IMR-90 (cell line): ENCODE results near the gene SOX5. TPM values are rescaled to one million over a fixed set of nuclear protein-coding genes. Genes with fewer than 3 reads are reported as not detected.

Experiments used
- ATAC-seq: fragments of 200-7000 bp; cut with Tn5 transposase; 2 replicates; pipeline ENCODE4 v1.9.1; 2020; ENCODE audit warnings: low read depth, mild to moderate bottlenecking, moderate library complexity
- BruUV-seq: library from RNA; stranded (reverse); fragments of 400-500 nt; replicated peaks from 2 replicates; lab custom pipeline; 2021; lab: Mats Ljungman, UMichigan
- CTCF ChIA-PET: fragments of 300-600 bp; formaldehyde crosslinking; extraction: SDS; loops from one replicate; lab custom pipeline; 2021; ENCODE audit warnings: antibody characterized with exemption; lab: Yijun Ruan, JAX
- POLR2A ChIA-PET: fragments of 300-600 bp; sonication (Branson Sonifier 250); formaldehyde crosslinking; loops from one replicate; lab custom pipeline; 2022; ENCODE audit warnings: antibody characterized with exemption; ENCODE audit not compliant: unreplicated experiment; lab: Charles Lee
- DNase-seq: peaks from one replicate; pipeline ENCODE4 v3.0.0; 2013
- H2AFZ ChIP-seq: replicated peaks from 2 replicates; pipeline ENCODE3; 2013; ENCODE audit warnings: low read length, mild to moderate bottlenecking; ENCODE audit not compliant: poor library complexity
- H2AK5ac ChIP-seq: 2 replicates; pipeline ENCODE4 v1.6.1; 2013; ENCODE audit warnings: low read depth, low read length, inconsistent platforms
- H2AK9ac ChIP-seq: replicated peaks from 2 replicates; pipeline ENCODE3; 2013; ENCODE audit warnings: mild to moderate bottlenecking, low read depth, low read length, moderate library complexity; ENCODE audit not compliant: poor library complexity
- H2BK120ac ChIP-seq: 2 replicates; pipeline ENCODE4 v1.6.1; 2013; ENCODE audit warnings: low read depth, low read length, inconsistent platforms
- H2BK15ac ChIP-seq: 3 replicates; pipeline ENCODE4 v1.6.1; 2013; ENCODE audit warnings: low read depth, low read length, inconsistent platforms
- H2BK20ac ChIP-seq: 2 replicates; pipeline ENCODE4 v1.6.1; 2013; ENCODE audit warnings: low read depth, mild to moderate bottlenecking, inconsistent platforms, low read length, moderate library complexity
- H2BK5ac ChIP-seq: 2 replicates; pipeline ENCODE4 v1.6.1; 2013; ENCODE audit warnings: mild to moderate bottlenecking, low read depth, low read length, inconsistent platforms; ENCODE audit not compliant: poor library complexity, severe bottlenecking
- H3K14ac ChIP-seq: replicated peaks from 2 replicates; pipeline ENCODE4 v1.6.1; 2013; ENCODE audit warnings: low read depth, low read length, inconsistent platforms
- H3K18ac ChIP-seq: 2 replicates; pipeline ENCODE4 v1.6.1; 2013; ENCODE audit warnings: low read depth, low read length, control low read depth
- H3K23ac ChIP-seq: 2 replicates; pipeline ENCODE4 v1.6.1; 2013; ENCODE audit warnings: low read depth, low read length, inconsistent platforms
- H3K27ac ChIP-seq: 2 replicates; pipeline ENCODE4 v1.5.1; 2013; ENCODE audit warnings: mild to moderate bottlenecking, control low read depth, low read length; ENCODE audit not compliant: insufficient read depth
- H3K27me3 ChIP-seq: 2 replicates; pipeline ENCODE4 v1.6.1; 2013; ENCODE audit warnings: low read length; ENCODE audit not compliant: control insufficient read depth, insufficient read depth
- H3K36me3 ChIP-seq: 2 replicates; pipeline ENCODE4 v1.6.1; 2013; ENCODE audit warnings: low read length, mixed read lengths; ENCODE audit not compliant: control insufficient read depth, insufficient read depth
- H3K4ac ChIP-seq: 2 replicates; pipeline ENCODE4 v1.6.1; 2013; ENCODE audit warnings: low read depth, low read length, inconsistent platforms
- H3K4me1 ChIP-seq: 2 replicates; pipeline ENCODE4 v1.6.1; 2013; ENCODE audit warnings: low read length, mixed read lengths; ENCODE audit not compliant: control insufficient read depth, insufficient read depth
- H3K4me2 ChIP-seq: 2 replicates; pipeline ENCODE4 v1.6.1; 2013; ENCODE audit warnings: low read depth, mild to moderate bottlenecking, control low read depth, low read length, moderate library complexity
- H3K4me3 ChIP-seq: 2 replicates; pipeline ENCODE4 v1.5.1; 2013; ENCODE audit warnings: low read depth, mild to moderate bottlenecking, control low read depth, low read length, moderate library complexity; ENCODE audit not compliant: insufficient read depth
- H3K56ac ChIP-seq: 2 replicates; pipeline ENCODE4 v1.6.1; 2013; ENCODE audit warnings: low read length, inconsistent platforms; ENCODE audit not compliant: insufficient read depth; ENCODE audit errors: extremely low read depth
- H3K79me1 ChIP-seq, 2 experiments: 2 replicates each; pipeline ENCODE4 v1.6.1; 2013; ENCODE audit warnings: low read length in 2 of 2, inconsistent platforms in 1 of 2, low read depth in 1 of 2
- H3K9ac ChIP-seq: 2 replicates; pipeline ENCODE4 v1.6.1; 2013; ENCODE audit warnings: low read depth, low read length, control low read depth
- H3K9me1 ChIP-seq: 2 replicates; pipeline ENCODE4 v1.6.1; 2013; ENCODE audit warnings: low read length, inconsistent platforms; ENCODE audit not compliant: insufficient read depth
- H3K9me3 ChIP-seq: 2 replicates; pipeline ENCODE4 v1.6.1; 2013; ENCODE audit warnings: low read length; ENCODE audit not compliant: control insufficient read depth, insufficient read depth
- H4K20me1 ChIP-seq: 2 replicates; pipeline ENCODE4 v1.6.1; 2013; ENCODE audit warnings: low read length, inconsistent platforms; ENCODE audit not compliant: insufficient read depth
- H4K5ac ChIP-seq: 2 replicates; pipeline ENCODE4 v1.6.1; 2013; ENCODE audit warnings: mild to moderate bottlenecking, low read depth, low read length, control low read depth
- H4K8ac ChIP-seq, 2 experiments: 2 replicates each; pipeline ENCODE4 v1.6.1; 2013; ENCODE audit warnings: low read depth in 2 of 2, low read length in 2 of 2, control low read depth in 1 of 2, inconsistent platforms in 1 of 2
- H4K91ac ChIP-seq: 2 replicates; pipeline ENCODE4 v1.6.1; 2013; ENCODE audit warnings: low read depth, low read length, inconsistent platforms; ENCODE audit not compliant: insufficient read depth
- BHLHE40 ChIP-seq: fragments of 150-350 bp; IDR thresholded peaks from 2 replicates; pipeline ENCODE4 v1.6.1; 2016; ENCODE audit warnings: mild to moderate bottlenecking, low read depth, low read length
- CEBPB ChIP-seq: IDR thresholded peaks from 2 replicates; pipeline ENCODE4 v1.6.1; 2012; ENCODE audit warnings: low read depth, low read length, improper control_type of control experiment
- CHD1 ChIP-seq: IDR thresholded peaks from 2 replicates; pipeline ENCODE4 v1.6.1; 2012; ENCODE audit warnings: low read depth, low read length, improper control_type of control experiment
- ELK1 ChIP-seq: fragments of 150-350 bp; IDR thresholded peaks from 2 replicates; pipeline ENCODE4 v1.6.1; 2016; ENCODE audit warnings: low read depth, mild to moderate bottlenecking, low read length, moderate library complexity, borderline replicate concordance
- FOS ChIP-seq: fragments of 150-350 bp; IDR thresholded peaks from 2 replicates; pipeline ENCODE4 v1.6.1; 2016; ENCODE audit warnings: low read depth, low read length
- MAFK ChIP-seq: IDR thresholded peaks from 2 replicates; pipeline ENCODE4 v1.6.1; 2012; ENCODE audit warnings: low read depth, low read length, improper control_type of control experiment
- MAZ ChIP-seq: IDR thresholded peaks from 2 replicates; pipeline ENCODE4 v1.6.1; 2012; ENCODE audit warnings: low read depth, mild to moderate bottlenecking, low read length, improper control_type of control experiment, moderate library complexity, borderline replicate concordance
- MXI1 ChIP-seq: IDR thresholded peaks from 2 replicates; pipeline ENCODE4 v1.6.1; 2012; ENCODE audit warnings: low read depth, mild to moderate bottlenecking, low read length, moderate library complexity, borderline replicate concordance
- RCOR1 ChIP-seq: IDR thresholded peaks from 2 replicates; pipeline ENCODE4 v1.6.1; 2012; ENCODE audit warnings: mild to moderate bottlenecking, low read length, improper control_type of control experiment; ENCODE audit not compliant: insufficient replicate concordance
- USF2 ChIP-seq: fragments of 150-350 bp; IDR thresholded peaks from 2 replicates; pipeline ENCODE4 v1.6.1; 2017; ENCODE audit warnings: mild to moderate bottlenecking, antibody characterized with exemption, low read length, low read depth
- WGBS, 2 experiments: methylation state at CpG; one replicate each; pipeline versions ENCODE4 v1.1.5 to v1.1.7; 2013; ENCODE audit warnings: missing lambda C conversion rate in 2 of 2; ENCODE audit not compliant: insufficient read length in 1 of 2; ENCODE audit errors: extremely low coverage in 2 of 2; 5-methylcytosine and 5-hydroxymethylcytosine counted together
- dilution Hi-C: fragments of 300-500 bp; cut with HindIII; formaldehyde crosslinking; loops from one replicate; pipeline ENCODE4 v1.14.3; 2018; ENCODE audit warnings: low sequenced_read_pairs; ENCODE audit not compliant: unreplicated experiment
- in situ Hi-C: fragments of 300-500 bp; cut with MboI; formaldehyde crosslinking; loops from 3 replicates; pipeline ENCODE4 v1.14.3; 2019; ENCODE audit warnings: low sequenced_read_pairs, inconsistent platforms, mixed read lengths
- intact Hi-C: fragments of 100-400 bp; cut with micrococcal nuclease; formaldehyde crosslinking; loops from 2 replicates; pipeline ENCODE4 v1.10.0; 2022
- polyA plus RNA-seq, 3 experiments: library from polyadenylated mRNA; depleted of rRNA; stranded (reverse); fragments of >200 nt; gene quantifications; 2 replicates each; pipeline ENCODE4 v1.2.3, GENCODE V29; 2012; ENCODE audit warnings: low replicate concordance in 1 of 3
- total RNA-seq: library from RNA; depleted of rRNA; stranded (reverse); fragments of >200 nt; gene quantifications from 2 replicates; pipeline ENCODE4 v1.2.3, GENCODE V29; 2012

SOX5 gene
- total and polyA plus RNA-seq, 2 of the 4 experiments (the other 2 are of a cell fraction) = 1.1 to 13.1 TPM

- Histone ChIP-seq H3K36me3 (no peaks in the 10 kb centered on the region), H3K4me3 (no peak overlapping the region), H3K79me1 (no peaks in the 10 kb centered on the region), H3K9me1 (no peaks in the 10 kb centered on the region), H2AK9ac (no peak overlapping the region), H3K4me1 (0 out of 2 replicates have a peak, but pooled peaks cover 1% of the 10 kb centered on the region), H3K27me3 (no peaks in the 10 kb centered on the region), H4K5ac (no peak overlapping the region), H3K23ac (no peak overlapping the region), H2BK15ac (no peak overlapping the region), H2AK5ac (no peak overlapping the region), H4K20me1 (no peaks in the 10 kb centered on the region), H4K91ac (no peak overlapping the region), H2BK5ac (no peak overlapping the region), H3K14ac (no peak overlapping the region), H3K4me2 (no peak overlapping the region), H3K9me3 (no peaks in the 10 kb centered on the region), H4K8ac (no peak overlapping the region), H3K27ac (no peak overlapping the region), H2BK20ac (no peak overlapping the region), H3K4ac (no peak overlapping the region), H2AFZ (no peak overlapping the region), H3K9ac (no peak overlapping the region), H3K18ac (no peak overlapping the region), H3K56ac (no peak overlapping the region), H2BK120ac (no peak overlapping the region)
- in situ Hi-C loops = no loop called here
- CTCF ChIA-PET = no interaction called here
- ATAC-seq = no peak
- no CpG with 5 or more reads among the region's 2 CpGs for WGBS, 2 experiments
- dilution Hi-C loops = no loop called here
- intact Hi-C loops = no loop called here
- POLR2A ChIA-PET = no interaction called here
- no peak for TF ChIP-seq ELK1
- TF ChIP-seq USF2 = no peak
- no peak for TF ChIP-seq MXI1
- TF ChIP-seq CHD1 = no peak
- no peak for TF ChIP-seq MAZ
- TF ChIP-seq MAFK = no peak
- TF ChIP-seq BHLHE40 = no peak
- no peak for TF ChIP-seq RCOR1
- TF ChIP-seq CEBPB = no peak
- TF ChIP-seq FOS = no peak
- no TSS peak for BruUV-seq
- DNase-seq = no peak
Observed at GRCh38 chr12:23756416-23756815, 193.1 kb downstream of the SOX5 start.
